ENCODE measurements around the gene CLDN5.

- no peak for TF ChIP-seq BCL11A (tag by site-specific recombination; IDR thresholded peaks at IDR 0.05; ENCODE audit: low read depth)
- no peak for TF ChIP-seq ZBTB7A (tag by site-specific recombination; IDR thresholded peaks at IDR 0.05; ENCODE audit: low read depth)
- TF ChIP-seq ZNF837 (tag by site-specific recombination; IDR thresholded peaks at IDR 0.05) = no peak
- TF ChIP-seq ZNF280D (tag by site-specific recombination; IDR thresholded peaks at IDR 0.05) = no peak
- no peak for TF ChIP-seq CTCF (tag by site-specific recombination; IDR thresholded peaks at IDR 0.05)
- TF ChIP-seq ZNF530 (tag by site-specific recombination; IDR thresholded peaks at IDR 0.05; ENCODE audit: low read depth) = no peak
- no peak for TF ChIP-seq ZNF121 (tag by site-specific recombination; IDR thresholded peaks at IDR 0.05)
- no peak for TF ChIP-seq ZNF707 (tag by site-specific recombination; IDR thresholded peaks at IDR 0.05)
- TF ChIP-seq ZBTB44 (tag by site-specific recombination; IDR thresholded peaks at IDR 0.05) = no peak
- no peak for TF ChIP-seq YY1 (tag by site-specific recombination; IDR thresholded peaks at IDR 0.05)
- TF ChIP-seq HOXA7 (CRISPR knock-in tag; IDR thresholded peaks at IDR 0.05; ENCODE audit: borderline replicate concordance) = no peak
- no peak for TF ChIP-seq ZBTB17 (tag by site-specific recombination; IDR thresholded peaks at IDR 0.05)
- TF ChIP-seq ZNF560 (tag by site-specific recombination; IDR thresholded peaks at IDR 0.05; ENCODE audit: borderline replicate concordance) = no peak
These were observed 19.9 kb upstream of the CLDN5 start for GRCh38 chr22:19543970-19544708.
